Kidney epithelial cell (primary cell): Measurements from ENCODE around the gene FPR2. TPM values are rescaled to one million over a fixed set of nuclear protein-coding genes. Genes with fewer than 3 reads are reported as not detected.

ENCODE experiments used
- DNase-seq: peaks from one replicate; pipeline ENCODE4 v3.0.0-alpha.2; 2010; ENCODE audit warnings: low read depth
- H3K27me3 ChIP-seq: 2 replicates; pipeline ENCODE4 v1.6.0; 2011; ENCODE audit warnings: low read length; ENCODE audit not compliant: control insufficient read depth, insufficient read depth
- H3K36me3 ChIP-seq: 2 replicates; pipeline ENCODE4 v1.5.1; 2011; ENCODE audit warnings: low read length; ENCODE audit not compliant: control insufficient read depth, insufficient read depth
- H3K4me3 ChIP-seq: 2 replicates; pipeline ENCODE4 v1.5.1; 2011; ENCODE audit warnings: low read depth, mild to moderate bottlenecking, control low read depth, low read length
- total RNA-seq: library from RNA; depleted of rRNA; stranded (reverse); fragments of >200 nt; gene quantifications from 2 replicates; pipeline ENCODE4 v1.2.3, GENCODE V29; 2015
- TF ChIP-seq, protein P1 (sequence below): IDR thresholded peaks from 2 replicates; pipeline ENCODE4 v1.5.1; 2011; ENCODE audit warnings: mild to moderate bottlenecking, moderate library complexity, low read length, control low read depth, inconsistent platforms; ENCODE audit not compliant: insufficient read depth, poor library complexity, severe bottlenecking

FPR2 gene
- total RNA-seq, 1 donor from 2014 or later: not detected

DNA sequence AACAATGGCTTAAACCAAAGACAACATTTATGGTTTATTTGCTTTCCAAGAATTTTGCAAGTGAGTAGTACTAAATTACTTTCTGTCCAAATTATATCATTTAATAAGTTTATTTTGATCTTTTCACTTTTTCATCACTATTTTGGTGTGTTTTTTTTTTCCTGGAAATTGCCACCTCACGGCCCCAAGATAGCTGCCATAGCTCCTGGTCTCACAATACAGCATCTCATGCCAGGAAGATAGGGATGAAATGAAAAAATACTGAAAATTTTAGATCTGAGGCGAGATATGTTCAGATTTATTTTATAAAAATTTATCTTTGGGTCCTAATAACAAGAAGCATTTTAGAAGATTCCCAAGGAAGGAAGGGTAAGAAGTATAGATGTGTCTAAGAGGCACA is 27.0 kb downstream of the FPR2 start:
- H3K4me3 ChIP-seq: no peak overlapping the region
- TF ChIP-seq, protein P1, sequence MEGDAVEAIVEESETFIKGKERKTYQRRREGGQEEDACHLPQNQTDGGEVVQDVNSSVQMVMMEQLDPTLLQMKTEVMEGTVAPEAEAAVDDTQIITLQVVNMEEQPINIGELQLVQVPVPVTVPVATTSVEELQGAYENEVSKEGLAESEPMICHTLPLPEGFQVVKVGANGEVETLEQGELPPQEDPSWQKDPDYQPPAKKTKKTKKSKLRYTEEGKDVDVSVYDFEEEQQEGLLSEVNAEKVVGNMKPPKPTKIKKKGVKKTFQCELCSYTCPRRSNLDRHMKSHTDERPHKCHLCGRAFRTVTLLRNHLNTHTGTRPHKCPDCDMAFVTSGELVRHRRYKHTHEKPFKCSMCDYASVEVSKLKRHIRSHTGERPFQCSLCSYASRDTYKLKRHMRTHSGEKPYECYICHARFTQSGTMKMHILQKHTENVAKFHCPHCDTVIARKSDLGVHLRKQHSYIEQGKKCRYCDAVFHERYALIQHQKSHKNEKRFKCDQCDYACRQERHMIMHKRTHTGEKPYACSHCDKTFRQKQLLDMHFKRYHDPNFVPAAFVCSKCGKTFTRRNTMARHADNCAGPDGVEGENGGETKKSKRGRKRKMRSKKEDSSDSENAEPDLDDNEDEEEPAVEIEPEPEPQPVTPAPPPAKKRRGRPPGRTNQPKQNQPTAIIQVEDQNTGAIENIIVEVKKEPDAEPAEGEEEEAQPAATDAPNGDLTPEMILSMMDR: no peak

DNA sequence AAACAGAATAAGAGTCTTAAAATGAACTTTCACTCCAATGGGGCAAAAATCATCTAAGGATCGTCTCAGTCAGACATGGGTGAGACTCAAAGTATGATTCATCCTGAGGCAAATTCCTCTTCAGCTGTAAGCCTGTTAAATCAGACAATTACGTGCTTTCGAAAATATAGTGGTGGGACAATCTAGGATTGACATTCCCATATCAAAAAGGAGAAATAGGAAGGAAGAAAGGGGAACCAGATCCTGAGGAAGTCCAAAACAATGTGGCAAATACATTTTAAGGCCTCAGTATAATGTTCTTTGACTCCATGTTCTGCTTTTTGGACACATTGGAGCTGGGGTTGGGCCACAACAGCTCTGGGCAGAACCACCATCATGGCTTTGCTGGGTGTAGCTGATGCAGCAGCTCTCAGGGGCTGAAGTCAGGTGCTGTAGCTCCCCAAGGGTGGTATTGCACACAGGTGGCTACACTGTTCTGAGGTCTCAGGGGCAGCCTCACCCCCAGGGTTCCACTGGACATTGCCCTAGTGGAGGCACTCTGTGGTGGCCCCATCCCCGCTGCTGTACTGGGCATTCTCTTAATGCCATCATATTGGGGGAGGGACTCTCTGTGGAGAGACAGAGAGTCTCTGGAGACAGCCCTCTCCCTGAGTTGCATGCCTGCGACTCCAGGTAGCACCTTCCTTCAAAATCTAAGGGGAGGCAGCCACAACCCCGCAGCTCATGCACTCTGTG is 28.2 kb downstream of the FPR2 start:
- Histone ChIP-seq H3K4me3 (no peak overlapping the region), H3K36me3 (no peaks in the 10 kb centered on the region), H3K27me3 (no peaks in the 10 kb centered on the region)
- TF ChIP-seq, protein P1: no peak
- DNase-seq: no peak

More for the DNA sequence above, 27.0 kb downstream of the FPR2 start:
- Histone ChIP-seq H3K36me3 (no peaks in the 10 kb centered on the region), H3K27me3 (no peaks in the 10 kb centered on the region)
- DNase-seq: no peak

DNA sequence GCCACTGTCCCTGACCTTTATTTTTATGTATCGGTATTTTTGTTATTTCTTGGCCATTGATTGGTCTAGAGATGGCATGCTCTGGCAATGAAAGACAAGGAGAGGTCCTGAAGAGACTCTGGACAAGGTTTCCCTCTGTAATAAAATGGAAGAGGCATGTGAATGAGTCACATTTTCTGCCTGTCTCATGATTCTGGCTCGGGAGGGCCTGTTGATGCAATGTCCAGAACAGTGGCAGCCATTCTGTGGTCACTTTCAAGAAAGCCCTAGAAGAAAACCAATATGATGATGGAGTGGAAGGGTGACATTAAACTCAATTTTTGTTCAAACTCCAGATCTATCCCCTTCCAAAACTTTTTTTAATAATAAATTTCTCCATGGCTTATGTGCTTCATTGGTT is 32.0 kb downstream of the FPR2 start:
- H3K27me3 ChIP-seq: no peaks in the 10 kb centered on the region
- TF ChIP-seq, protein P1: no peak
- no peak overlapping the region for H3K4me3 ChIP-seq
- H3K36me3 ChIP-seq: no peaks in the 10 kb centered on the region
- no peak for DNase-seq

DNA sequence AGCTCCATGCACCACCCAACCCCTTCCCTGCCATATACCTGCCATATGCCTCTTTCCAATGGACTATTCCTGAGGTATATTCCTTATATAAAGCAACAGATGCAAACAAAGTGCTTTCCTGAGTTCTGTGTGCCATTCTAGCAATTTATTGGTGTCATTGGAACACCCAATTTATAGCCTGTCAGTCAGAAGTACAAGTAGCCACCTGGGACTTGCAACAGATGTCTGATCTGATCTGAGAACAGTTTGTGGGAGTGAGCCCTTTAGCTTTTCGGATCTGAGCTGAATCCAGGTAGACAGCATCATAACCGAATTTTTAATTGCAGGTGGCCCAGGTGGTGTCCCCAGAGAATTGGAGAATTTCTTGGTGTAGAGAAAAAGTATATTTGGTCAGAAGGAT is 33.0 kb downstream of the FPR2 start:
- Histone ChIP-seq H3K36me3 (no peaks in the 10 kb centered on the region), H3K27me3 (no peaks in the 10 kb centered on the region), H3K4me3 (no peak overlapping the region)
- TF ChIP-seq, protein P1: no peak
- no peak for DNase-seq

DNA sequence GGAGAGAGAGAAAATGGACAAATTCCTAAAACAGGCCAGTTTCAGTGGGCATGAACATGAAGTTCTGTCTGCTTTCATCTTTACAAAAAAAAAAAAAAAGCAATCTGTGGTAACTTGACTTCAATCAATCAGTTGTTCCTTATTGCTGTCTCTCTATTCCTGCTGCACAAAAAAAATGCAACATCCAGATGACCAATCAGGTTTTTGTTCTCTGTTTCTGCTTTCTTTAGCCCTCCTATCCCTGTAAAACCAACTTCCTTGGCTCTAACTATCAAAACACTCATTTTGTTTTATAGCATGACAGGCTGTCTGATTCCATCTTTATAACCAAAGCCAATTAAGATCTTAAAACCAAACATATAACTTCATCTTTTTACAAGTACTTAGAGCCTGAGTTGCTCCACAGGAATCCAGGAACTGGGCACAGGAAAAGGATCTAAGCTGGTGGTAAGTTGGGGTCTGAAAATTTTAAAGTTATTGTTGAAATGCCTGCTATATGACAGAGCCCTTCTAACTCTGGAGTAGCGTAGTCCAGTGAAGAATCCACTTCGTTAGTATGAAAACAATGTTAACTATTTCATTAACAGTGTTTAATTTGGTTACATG is 34.0 kb downstream of the FPR2 start, which contains the start of gene FPR3:
Gene FPR3, plus strand, starts transcription at position 273 of the 606 bp plus-strand sequence. CDS start 28,592 bp downstream, outside the sequence.
- TF ChIP-seq, protein P1: no peak
- no peak for DNase-seq
- H3K27me3 ChIP-seq: no peaks in the 10 kb centered on the region
- no peaks in the 10 kb centered on the region for H3K36me3 ChIP-seq
- no peak within 1 kb of the TSS for H3K4me3 ChIP-seq

DNA sequence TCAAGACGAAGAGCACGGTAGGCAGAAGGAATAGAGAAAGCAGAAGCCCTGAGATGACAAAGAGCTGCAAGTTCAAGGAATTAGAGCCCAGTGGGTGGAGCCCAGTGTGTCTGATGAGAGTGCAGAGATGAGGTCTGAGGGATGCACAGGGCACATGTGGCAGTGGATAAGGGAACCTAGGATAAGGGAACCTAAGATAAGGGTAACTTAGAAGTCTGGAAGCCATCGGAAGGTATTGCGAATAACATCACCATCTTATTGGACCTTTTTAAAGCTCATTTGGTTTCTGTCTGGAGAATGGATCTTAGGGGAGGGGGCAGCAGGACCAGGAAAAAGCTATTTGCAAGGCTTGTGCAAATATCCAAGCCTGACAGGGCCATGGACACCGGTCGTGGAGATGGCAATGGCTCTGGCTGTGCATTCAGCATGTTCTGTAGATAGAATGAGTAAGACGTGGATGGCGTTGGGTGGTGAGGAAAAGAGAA is 35.3 kb downstream of the FPR2 start:
- H3K27me3 ChIP-seq: no peaks in the 10 kb centered on the region
- TF ChIP-seq, protein P1: no peak
- no peaks in the 10 kb centered on the region for H3K36me3 ChIP-seq
- no peak for DNase-seq
- H3K4me3 ChIP-seq: no peak overlapping the region
